HUES48 (cell line): ENCODE measurements around the gene SEPTIN5.

Experiments
- H3K27ac ChIP-seq: one replicate; pipeline ENCODE4 v1.7.0; 2013; ENCODE audit warnings: low read depth, low read length, inconsistent platforms
- H3K27me3 ChIP-seq: 2 replicates; pipeline ENCODE4 v1.6.1; 2013; ENCODE audit warnings: mild to moderate bottlenecking, low read length; ENCODE audit not compliant: control insufficient read depth, insufficient read depth
- H3K36me3 ChIP-seq: 2 replicates; pipeline ENCODE4 v1.6.1; 2013; ENCODE audit warnings: low read length; ENCODE audit not compliant: control insufficient read depth, insufficient read depth
- H3K4me1 ChIP-seq: 2 replicates; pipeline ENCODE4 v1.6.1; 2013; ENCODE audit warnings: mild to moderate bottlenecking, low read length; ENCODE audit not compliant: control insufficient read depth, insufficient read depth
- H3K4me3 ChIP-seq: 2 replicates; pipeline ENCODE4 v1.5.1; 2013; ENCODE audit warnings: mild to moderate bottlenecking, low read depth, low read length
- H3K9ac ChIP-seq: 2 replicates; pipeline ENCODE4 v1.6.1; 2013; ENCODE audit warnings: mild to moderate bottlenecking, low read depth, low read length, moderate library complexity
- H3K9me3 ChIP-seq: 2 replicates; pipeline ENCODE4 v1.6.1; 2013; ENCODE audit warnings: low read length; ENCODE audit not compliant: control insufficient read depth, insufficient read depth

SEPTIN5 gene

GRCh38 chr22:19766511-19767426, 52.5 kb downstream of the SEPTIN5 start:
- Histone ChIP-seq H3K9me3 (no peaks in the 10 kb centered on the region), H3K27me3 (peaks cover 97% of the 10 kb centered on the region), H3K4me1 (peaks cover 29% of the 10 kb centered on the region), H3K27ac (no peak overlapping the region), H3K4me3 (peak overlapping the region; percentile 45; the same call in 1 of the 2 replicates), H3K9ac (no peak overlapping the region), H3K36me3 (no peaks in the 10 kb centered on the region)

DNA sequence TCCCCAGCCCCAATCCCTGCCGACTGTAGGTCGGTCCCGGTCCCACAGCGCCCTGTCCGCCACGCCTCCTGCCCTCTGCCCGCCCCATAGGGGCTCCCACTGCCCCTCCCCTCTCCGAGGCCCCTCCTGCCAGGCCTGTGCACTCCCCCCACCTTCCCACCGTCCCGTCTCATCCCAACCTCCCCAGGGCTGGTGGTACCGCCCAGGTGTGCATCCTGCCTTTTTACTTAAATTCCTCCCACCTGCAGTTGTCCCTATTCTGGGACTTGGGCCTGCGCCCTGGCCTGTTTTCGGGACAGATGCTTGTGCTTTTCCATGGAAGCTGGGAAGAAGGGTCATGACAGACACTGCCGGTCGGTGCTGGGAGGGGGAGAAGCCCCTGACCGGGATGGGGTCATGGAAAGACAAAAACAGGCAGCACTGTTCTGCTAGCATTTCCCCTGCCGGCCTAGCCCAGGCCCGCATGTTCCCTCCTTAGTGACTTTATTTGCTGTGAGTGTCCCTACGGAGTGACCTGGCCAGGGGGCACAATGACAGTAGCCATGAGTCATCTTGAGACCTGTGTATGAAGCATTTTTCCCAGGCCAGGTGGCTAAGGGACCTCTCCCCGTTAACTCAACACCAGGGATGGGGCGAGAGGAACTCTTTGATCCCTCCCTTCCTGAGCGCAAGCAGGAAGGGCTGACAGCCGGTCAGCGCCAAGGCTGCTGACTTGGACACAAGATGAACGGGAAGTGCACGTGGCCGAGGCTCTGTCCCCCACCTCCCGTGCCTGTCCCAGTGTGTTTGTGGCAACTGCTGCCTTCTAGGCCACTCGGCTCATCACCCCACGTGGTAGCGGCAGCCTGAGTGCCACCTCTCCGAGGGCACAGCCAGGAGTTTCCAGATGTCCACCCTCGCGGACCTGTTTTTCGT, 53.4 kb downstream of the SEPTIN5 start:
- Histone ChIP-seq H3K27ac (no peak overlapping the region), H3K4me1 (peaks cover 26% of the 10 kb centered on the region), H3K27me3 (peaks cover 88% of the 10 kb centered on the region), H3K36me3 (no peaks in the 10 kb centered on the region), H3K4me3 (peak overlapping the region; percentile 45), H3K9ac (no peak overlapping the region), H3K9me3 (no peaks in the 10 kb centered on the region)

DNA sequence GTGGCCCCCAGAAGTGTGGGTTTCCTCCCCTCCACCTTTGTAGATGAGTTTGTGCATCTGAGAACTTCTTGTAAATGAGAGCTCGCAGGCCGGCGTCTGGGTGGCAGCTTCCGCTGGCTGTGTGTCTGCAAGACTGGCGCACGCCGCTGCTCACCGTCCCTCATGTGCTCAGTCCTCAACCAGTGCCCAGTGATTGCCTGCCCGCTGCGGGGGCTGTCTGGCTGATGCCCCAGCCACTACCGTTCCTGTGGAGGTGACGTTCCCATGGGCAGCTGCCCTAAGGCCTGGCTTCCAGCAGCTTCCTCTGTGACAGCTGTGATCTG, 55.1 kb downstream of the SEPTIN5 start:
- Histone ChIP-seq H3K27ac (no peak overlapping the region), H3K36me3 (no peaks in the 10 kb centered on the region), H3K27me3 (peaks cover 71% of the 10 kb centered on the region), H3K4me1 (peaks cover 19% of the 10 kb centered on the region), H3K9ac (no peak overlapping the region), H3K9me3 (no peaks in the 10 kb centered on the region), H3K4me3 (no peak overlapping the region)

- Histone ChIP-seq H3K27ac (no peak overlapping the region), H3K36me3 (no peaks in the 10 kb centered on the region), H3K4me1 (peaks cover 9% of the 10 kb centered on the region; the same call in 1 of the 2 replicates), H3K4me3 (no peak overlapping the region), H3K9ac (no peak overlapping the region), H3K27me3 (peaks cover 59% of the 10 kb centered on the region), H3K9me3 (no peaks in the 10 kb centered on the region)
Observed at GRCh38 chr22:19770349-19771220, 56.3 kb downstream of the SEPTIN5 start.

- Histone ChIP-seq H3K9ac (no peak overlapping the region), H3K4me1 (peaks cover 7% of the 10 kb centered on the region; the same call in 1 of the 2 replicates), H3K9me3 (no peaks in the 10 kb centered on the region), H3K27ac (no peak overlapping the region), H3K27me3 (peaks cover 41% of the 10 kb centered on the region), H3K36me3 (no peaks in the 10 kb centered on the region), H3K4me3 (no peak overlapping the region)
Observed at GRCh38 chr22:19772422-19772672, 58.0 kb downstream of the SEPTIN5 start.
